HepG2 (cell line): ENCODE data around the gene GPRC5B. TPM values are rescaled to one million over a fixed set of nuclear protein-coding genes. Genes with fewer than 3 reads are reported as not detected.
A peak's percentile ranks its signal among the peaks of the same experiment; 100 is the strongest.

Source experiments
- ATAC-seq: fragments of 200-7000 bp; cut with Tn5 transposase; 3 replicates; pipeline ENCODE4 v1.9.1; 2020; ENCODE audit warnings: mild to moderate bottlenecking, moderate library complexity
- BruUV-seq: library from RNA; stranded (reverse); fragments of 400-500 nt; replicated peaks from 2 replicates; lab custom pipeline; 2021; lab: Mats Ljungman, UMichigan
- CTCF ChIA-PET: fragments of 300-600 bp; formaldehyde crosslinking; extraction: SDS; loops from one replicate; lab custom pipeline; 2021; ENCODE audit warnings: low total read pairs, inconsistent platforms, low intra/inter-chr PET ratio; lab: Yijun Ruan, JAX
- POLR2A ChIA-PET: fragments of 350-600 bp; sonication (Branson Sonifier 250); formaldehyde crosslinking; loops from one replicate; lab custom pipeline; 2020; ENCODE audit warnings: antibody characterized with exemption, inconsistent platforms; lab: Yijun Ruan, JAX
- DNase-seq: peaks from one replicate; pipeline ENCODE4 v3.0.0-alpha.2; 2015; ENCODE audit warnings: low spot score
- FAIRE-seq: peaks from 3 replicates; lab custom pipeline; 2011; peaks lifted over from hg19 to GRCh38; lab: Jason Lieb, UNC
- H2AFZ ChIP-seq: one replicate; pipeline ENCODE4 v1.6.1; 2011; ENCODE audit warnings: low read length, inconsistent platforms
- H3K27ac ChIP-seq: fragments of 300-600 bp; 3 replicates; pipeline ENCODE4 v1.8.0; 2011; ENCODE audit warnings: mixed run types, mild to moderate bottlenecking, mixed read lengths, low read length, inconsistent platforms; ENCODE audit not compliant: insufficient read depth; ENCODE audit errors: extremely low read length
- H3K27me3 ChIP-seq, 2 experiments: fragments of 200-600 bp in 1 of 2; 2 replicates in 1 of 2; 3 replicates in 1 of 2; pipeline versions ENCODE4 v1.6.0 to v1.8.0; 2011; ENCODE audit warnings: low read length in 2 of 2, mild to moderate bottlenecking in 2 of 2, moderate library complexity in 2 of 2, inconsistent platforms in 1 of 2; ENCODE audit not compliant: insufficient read depth in 2 of 2, control insufficient read depth in 1 of 2
- H3K36me3 ChIP-seq, 2 experiments: fragments of 200-600 bp in 1 of 2; replicated peaks in 1 of 2; 2 replicates in 1 of 2; 3 replicates in 1 of 2; pipeline versions ENCODE4 v1.5.1 to v1.8.0; 2011; ENCODE audit warnings: low read length in 2 of 2, inconsistent platforms in 1 of 2; ENCODE audit not compliant: insufficient read depth in 2 of 2, control insufficient read depth in 1 of 2
- H3K4me1 ChIP-seq: 2 replicates; pipeline ENCODE4 v1.5.1; 2012; ENCODE audit warnings: low read length, inconsistent platforms; ENCODE audit not compliant: insufficient read depth
- H3K4me2 ChIP-seq: 2 replicates; pipeline ENCODE4 v1.6.0; 2011; ENCODE audit warnings: low read depth, low read length, inconsistent platforms
- H3K4me3 ChIP-seq, 3 experiments: fragments of 200-600 bp in 1 of 3; sonication (generic), shearing (Covaris generic) in 1 of 3; replicated peaks in 1 of 3; 2 replicates each; pipeline ENCODE4 v1.5.1; 2011 to 2016; ENCODE audit warnings: low read length in 3 of 3, inconsistent platforms in 2 of 3, low read depth in 2 of 3, mild to moderate bottlenecking in 2 of 3, control low read depth in 1 of 3, mixed read lengths in 1 of 3; ENCODE audit not compliant: insufficient read depth in 1 of 3
- H3K79me2 ChIP-seq: one replicate; pipeline ENCODE4 v1.6.1; 2011; ENCODE audit warnings: low read length, inconsistent platforms; ENCODE audit not compliant: insufficient read depth
- H3K9ac ChIP-seq: 2 replicates; pipeline ENCODE4 v1.6.0; 2011; ENCODE audit warnings: mild to moderate bottlenecking, low read depth, low read length, inconsistent platforms; ENCODE audit not compliant: insufficient read depth
- H3K9me3 ChIP-seq: 2 replicates; pipeline ENCODE4 v1.5.1; 2012; ENCODE audit warnings: mild to moderate bottlenecking, low read length
- H4K20me1 ChIP-seq: 2 replicates; pipeline ENCODE4 v1.6.0; 2011; ENCODE audit warnings: inconsistent platforms, mild to moderate bottlenecking, low read length, moderate library complexity; ENCODE audit not compliant: insufficient read depth
- KLF11 ChIP-seq: IDR thresholded peaks from 2 replicates; pipeline ENCODE4 v1.6.1; 2016; ENCODE audit warnings: missing compliant biosample characterization
- NKX3-1 ChIP-seq: sonication (generic); formaldehyde crosslinking; IDR thresholded peaks from 2 replicates; pipeline ENCODE4 v1.5.0; 2020; ENCODE audit warnings: missing genetic modification reagents
- ZNF121 ChIP-seq: sonication (generic); formaldehyde crosslinking; IDR thresholded peaks from 2 replicates; pipeline ENCODE4 v1.5.0; 2020; ENCODE audit warnings: mild to moderate bottlenecking, missing genetic modification reagents
- ZNF333 ChIP-seq: sonication (generic); formaldehyde crosslinking; IDR thresholded peaks from 2 replicates; pipeline ENCODE4 v1.4.0; 2020; ENCODE audit warnings: mild to moderate bottlenecking, missing genetic modification reagents, borderline replicate concordance
- ZNF33B ChIP-seq: sonication (generic); formaldehyde crosslinking; IDR thresholded peaks from 2 replicates; pipeline ENCODE4 v1.5.1; 2020; ENCODE audit warnings: mild to moderate bottlenecking, missing genetic modification reagents
- ZNF770 ChIP-seq: sonication (generic); formaldehyde crosslinking; IDR thresholded peaks from 2 replicates; pipeline ENCODE4 v1.5.0; 2020; ENCODE audit warnings: mild to moderate bottlenecking, missing genetic modification reagents
- WGBS: methylation state at CpG from one replicate; pipeline ENCODE4 v1.1.6; 2017; ENCODE audit warnings: low lambda C conversion rate; 5-methylcytosine and 5-hydroxymethylcytosine counted together
- in situ Hi-C: cut with HindIII; loops from 2 replicates; pipeline ENCODE4 v1.10.0; 2017; ENCODE audit warnings: low pct_unique_long_range_greater_than_20kb; ENCODE audit not compliant: extremely low pct_ligation_motif_present
- intact Hi-C: fragments of 100-400 bp; cut with micrococcal nuclease; formaldehyde crosslinking; loops from one replicate; pipeline ENCODE4 v1.10.0; 2022; ENCODE audit not compliant: unreplicated experiment
- polyA plus RNA-seq, 8 experiments: library from polyadenylated mRNA; depleted of rRNA in 3 of 8; stranded (reverse) in 7 of 8; unstranded in 1 of 8; fragments of >200 nt; fragmentation: Illumina TruSeq in 4 of 8; extraction: Trizol in 4 of 8; gene quantifications; 2 replicates each; pipeline versions ENCODE4 v1.2.1 to v1.2.3, GENCODE V29; 2011 to 2016; ENCODE audit warnings: low read depth in 4 of 8, missing spikeins in 1 of 8, mixed read lengths in 1 of 8; ENCODE audit not compliant: insufficient read depth in 1 of 8
- total RNA-seq, 5 experiments: library from RNA; depleted of rRNA; stranded (reverse); fragments of >200 nt; fragmentation: Illumina TruSeq; extraction: Trizol; gene quantifications; 2 replicates each; pipeline ENCODE4 v1.2.3, GENCODE V29; 2016; ENCODE audit warnings: low read depth in 1 of 5
- TF ChIP-seq, protein P1 (sequence below): sonication (generic); formaldehyde crosslinking; IDR thresholded peaks from 2 replicates; pipeline ENCODE4 v1.9.0; 2021; ENCODE audit warnings: mild to moderate bottlenecking, missing genetic modification reagents
- TF ChIP-seq, protein P2 (sequence below), 2 experiments: fragments of 450-650 bp in 1 of 2; sonication (generic) in 1 of 2; formaldehyde crosslinking; IDR thresholded peaks; 2 replicates each; pipeline versions ENCODE4 v1.5.0 to v1.8.0; 2020 to 2022; ENCODE audit warnings: mild to moderate bottlenecking in 1 of 2, missing genetic modification reagents in 1 of 2
- TF ChIP-seq, protein P3 (sequence below), 2 experiments: IDR thresholded peaks; 2 replicates each; pipeline ENCODE4 v1.6.1; 2011 to 2012; ENCODE audit warnings: low read length in 2 of 2, borderline replicate concordance in 1 of 2, low read depth in 1 of 2, mild to moderate bottlenecking in 1 of 2, moderate library complexity in 1 of 2

Gene GPRC5B
- total and polyA plus RNA-seq, 2 of the 13 experiments (the other 11 are each of a cell fraction or from before 2014, with no cell fraction given) = 0.46 to 0.53 TPM

- in situ Hi-C loops = no loop called here
- Histone ChIP-seq H2AFZ (no peak overlapping the region), H3K4me1 (peaks cover 13% of the 10 kb centered on the region), H3K9ac (no peak overlapping the region), H3K9me3 (peaks cover 6% of the 10 kb centered on the region), H3K4me2 (no peak overlapping the region), H3K36me3 (no peaks in the 10 kb centered on the region), H3K4me3 (no peak overlapping the region), H3K27me3 (no peaks in the 10 kb centered on the region), H4K20me1 (no peaks in the 10 kb centered on the region), H3K27ac (no peak overlapping the region), H3K79me2 (no peaks in the 10 kb centered on the region)
- no TSS peak for BruUV-seq
- FAIRE-seq (no peak), ATAC-seq (no peak), DNase-seq (no peak)
- ChIA-PET POLR2A (no interaction called here), CTCF (no interaction called here)
- TF ChIP-seq, protein P1, sequence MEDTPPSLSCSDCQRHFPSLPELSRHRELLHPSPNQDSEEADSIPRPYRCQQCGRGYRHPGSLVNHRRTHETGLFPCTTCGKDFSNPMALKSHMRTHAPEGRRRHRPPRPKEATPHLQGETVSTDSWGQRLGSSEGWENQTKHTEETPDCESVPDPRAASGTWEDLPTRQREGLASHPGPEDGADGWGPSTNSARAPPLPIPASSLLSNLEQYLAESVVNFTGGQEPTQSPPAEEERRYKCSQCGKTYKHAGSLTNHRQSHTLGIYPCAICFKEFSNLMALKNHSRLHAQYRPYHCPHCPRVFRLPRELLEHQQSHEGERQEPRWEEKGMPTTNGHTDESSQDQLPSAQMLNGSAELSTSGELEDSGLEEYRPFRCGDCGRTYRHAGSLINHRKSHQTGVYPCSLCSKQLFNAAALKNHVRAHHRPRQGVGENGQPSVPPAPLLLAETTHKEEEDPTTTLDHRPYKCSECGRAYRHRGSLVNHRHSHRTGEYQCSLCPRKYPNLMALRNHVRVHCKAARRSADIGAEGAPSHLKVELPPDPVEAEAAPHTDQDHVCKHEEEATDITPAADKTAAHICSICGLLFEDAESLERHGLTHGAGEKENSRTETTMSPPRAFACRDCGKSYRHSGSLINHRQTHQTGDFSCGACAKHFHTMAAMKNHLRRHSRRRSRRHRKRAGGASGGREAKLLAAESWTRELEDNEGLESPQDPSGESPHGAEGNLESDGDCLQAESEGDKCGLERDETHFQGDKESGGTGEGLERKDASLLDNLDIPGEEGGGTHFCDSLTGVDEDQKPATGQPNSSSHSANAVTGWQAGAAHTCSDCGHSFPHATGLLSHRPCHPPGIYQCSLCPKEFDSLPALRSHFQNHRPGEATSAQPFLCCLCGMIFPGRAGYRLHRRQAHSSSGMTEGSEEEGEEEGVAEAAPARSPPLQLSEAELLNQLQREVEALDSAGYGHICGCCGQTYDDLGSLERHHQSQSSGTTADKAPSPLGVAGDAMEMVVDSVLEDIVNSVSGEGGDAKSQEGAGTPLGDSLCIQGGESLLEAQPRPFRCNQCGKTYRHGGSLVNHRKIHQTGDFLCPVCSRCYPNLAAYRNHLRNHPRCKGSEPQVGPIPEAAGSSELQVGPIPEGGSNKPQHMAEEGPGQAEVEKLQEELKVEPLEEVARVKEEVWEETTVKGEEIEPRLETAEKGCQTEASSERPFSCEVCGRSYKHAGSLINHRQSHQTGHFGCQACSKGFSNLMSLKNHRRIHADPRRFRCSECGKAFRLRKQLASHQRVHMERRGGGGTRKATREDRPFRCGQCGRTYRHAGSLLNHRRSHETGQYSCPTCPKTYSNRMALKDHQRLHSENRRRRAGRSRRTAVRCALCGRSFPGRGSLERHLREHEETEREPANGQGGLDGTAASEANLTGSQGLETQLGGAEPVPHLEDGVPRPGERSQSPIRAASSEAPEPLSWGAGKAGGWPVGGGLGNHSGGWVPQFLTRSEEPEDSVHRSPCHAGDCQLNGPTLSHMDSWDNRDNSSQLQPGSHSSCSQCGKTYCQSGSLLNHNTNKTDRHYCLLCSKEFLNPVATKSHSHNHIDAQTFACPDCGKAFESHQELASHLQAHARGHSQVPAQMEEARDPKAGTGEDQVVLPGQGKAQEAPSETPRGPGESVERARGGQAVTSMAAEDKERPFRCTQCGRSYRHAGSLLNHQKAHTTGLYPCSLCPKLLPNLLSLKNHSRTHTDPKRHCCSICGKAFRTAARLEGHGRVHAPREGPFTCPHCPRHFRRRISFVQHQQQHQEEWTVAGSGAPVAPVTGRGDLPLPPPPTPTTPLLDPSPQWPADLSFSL = no peak
- TF ChIP-seq, protein P2, sequence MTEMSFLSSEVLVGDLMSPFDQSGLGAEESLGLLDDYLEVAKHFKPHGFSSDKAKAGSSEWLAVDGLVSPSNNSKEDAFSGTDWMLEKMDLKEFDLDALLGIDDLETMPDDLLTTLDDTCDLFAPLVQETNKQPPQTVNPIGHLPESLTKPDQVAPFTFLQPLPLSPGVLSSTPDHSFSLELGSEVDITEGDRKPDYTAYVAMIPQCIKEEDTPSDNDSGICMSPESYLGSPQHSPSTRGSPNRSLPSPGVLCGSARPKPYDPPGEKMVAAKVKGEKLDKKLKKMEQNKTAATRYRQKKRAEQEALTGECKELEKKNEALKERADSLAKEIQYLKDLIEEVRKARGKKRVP (CRISPR knock-in tag; IDR thresholded peaks at IDR 0.05) = no peak
- peak; percentile 92 for TF ChIP-seq ZNF121 (CRISPR knock-in tag)
- TF ChIP-seq NKX3-1 (CRISPR knock-in tag) = no peak
- TF ChIP-seq ZNF333 (CRISPR knock-in tag) = no peak
- peak; percentile 52; the same call in 1 of the 2 replicates for TF ChIP-seq ZNF770 (CRISPR knock-in tag)
- TF ChIP-seq KLF11 (CRISPR knock-in tag) = no peak
- TF ChIP-seq, protein P3, sequence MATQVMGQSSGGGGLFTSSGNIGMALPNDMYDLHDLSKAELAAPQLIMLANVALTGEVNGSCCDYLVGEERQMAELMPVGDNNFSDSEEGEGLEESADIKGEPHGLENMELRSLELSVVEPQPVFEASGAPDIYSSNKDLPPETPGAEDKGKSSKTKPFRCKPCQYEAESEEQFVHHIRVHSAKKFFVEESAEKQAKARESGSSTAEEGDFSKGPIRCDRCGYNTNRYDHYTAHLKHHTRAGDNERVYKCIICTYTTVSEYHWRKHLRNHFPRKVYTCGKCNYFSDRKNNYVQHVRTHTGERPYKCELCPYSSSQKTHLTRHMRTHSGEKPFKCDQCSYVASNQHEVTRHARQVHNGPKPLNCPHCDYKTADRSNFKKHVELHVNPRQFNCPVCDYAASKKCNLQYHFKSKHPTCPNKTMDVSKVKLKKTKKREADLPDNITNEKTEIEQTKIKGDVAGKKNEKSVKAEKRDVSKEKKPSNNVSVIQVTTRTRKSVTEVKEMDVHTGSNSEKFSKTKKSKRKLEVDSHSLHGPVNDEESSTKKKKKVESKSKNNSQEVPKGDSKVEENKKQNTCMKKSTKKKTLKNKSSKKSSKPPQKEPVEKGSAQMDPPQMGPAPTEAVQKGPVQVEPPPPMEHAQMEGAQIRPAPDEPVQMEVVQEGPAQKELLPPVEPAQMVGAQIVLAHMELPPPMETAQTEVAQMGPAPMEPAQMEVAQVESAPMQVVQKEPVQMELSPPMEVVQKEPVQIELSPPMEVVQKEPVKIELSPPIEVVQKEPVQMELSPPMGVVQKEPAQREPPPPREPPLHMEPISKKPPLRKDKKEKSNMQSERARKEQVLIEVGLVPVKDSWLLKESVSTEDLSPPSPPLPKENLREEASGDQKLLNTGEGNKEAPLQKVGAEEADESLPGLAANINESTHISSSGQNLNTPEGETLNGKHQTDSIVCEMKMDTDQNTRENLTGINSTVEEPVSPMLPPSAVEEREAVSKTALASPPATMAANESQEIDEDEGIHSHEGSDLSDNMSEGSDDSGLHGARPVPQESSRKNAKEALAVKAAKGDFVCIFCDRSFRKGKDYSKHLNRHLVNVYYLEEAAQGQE (IDR thresholded peaks at IDR 0.05; ENCODE audit: borderline replicate concordance in 1 of 2, low read depth in 1 of 2, low read length in 2 of 2) = no peak
- no peak for TF ChIP-seq ZNF33B (CRISPR knock-in tag)
- 23% methylated on average over 2 of the region's 2 CpGs for WGBS
- intact Hi-C loops = no loop called here
Measured at GRCh38 chr16:19815418-19815817, 69.2 kb downstream of the GPRC5B start.
